ENCODE results near the gene KRTAP19-4.

DNA sequence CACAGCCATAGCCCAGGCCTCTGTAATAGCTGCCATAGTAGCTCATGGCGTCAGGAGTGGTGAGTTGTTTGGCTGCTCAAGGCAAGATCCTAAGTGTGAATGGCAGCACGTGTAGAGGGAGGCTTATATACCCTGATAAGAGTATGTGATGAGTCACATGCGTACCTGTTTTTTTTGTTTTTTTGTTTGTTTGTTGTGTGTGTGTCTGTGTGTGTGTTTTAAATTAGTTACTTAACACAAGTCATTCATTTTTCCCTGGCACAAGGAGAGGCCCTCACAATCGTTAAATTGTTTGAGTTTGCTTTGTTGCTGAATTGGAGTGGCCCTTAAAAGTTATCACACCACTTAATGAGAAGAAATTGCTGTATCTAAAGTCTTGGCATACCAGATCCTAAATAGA, at the start of gene KRTAP19-4:
- TF ChIP-seq, protein P1, sequence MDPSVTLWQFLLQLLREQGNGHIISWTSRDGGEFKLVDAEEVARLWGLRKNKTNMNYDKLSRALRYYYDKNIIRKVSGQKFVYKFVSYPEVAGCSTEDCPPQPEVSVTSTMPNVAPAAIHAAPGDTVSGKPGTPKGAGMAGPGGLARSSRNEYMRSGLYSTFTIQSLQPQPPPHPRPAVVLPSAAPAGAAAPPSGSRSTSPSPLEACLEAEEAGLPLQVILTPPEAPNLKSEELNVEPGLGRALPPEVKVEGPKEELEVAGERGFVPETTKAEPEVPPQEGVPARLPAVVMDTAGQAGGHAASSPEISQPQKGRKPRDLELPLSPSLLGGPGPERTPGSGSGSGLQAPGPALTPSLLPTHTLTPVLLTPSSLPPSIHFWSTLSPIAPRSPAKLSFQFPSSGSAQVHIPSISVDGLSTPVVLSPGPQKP (IDR thresholded peaks at IDR 0.05; ENCODE audit: borderline replicate concordance, low read depth, low read length), result no peak
- TF ChIP-seq MAFK (IDR thresholded peaks at IDR 0.05; ENCODE audit: low read depth, low read length), result no peak
- TF ChIP-seq, protein P2, sequence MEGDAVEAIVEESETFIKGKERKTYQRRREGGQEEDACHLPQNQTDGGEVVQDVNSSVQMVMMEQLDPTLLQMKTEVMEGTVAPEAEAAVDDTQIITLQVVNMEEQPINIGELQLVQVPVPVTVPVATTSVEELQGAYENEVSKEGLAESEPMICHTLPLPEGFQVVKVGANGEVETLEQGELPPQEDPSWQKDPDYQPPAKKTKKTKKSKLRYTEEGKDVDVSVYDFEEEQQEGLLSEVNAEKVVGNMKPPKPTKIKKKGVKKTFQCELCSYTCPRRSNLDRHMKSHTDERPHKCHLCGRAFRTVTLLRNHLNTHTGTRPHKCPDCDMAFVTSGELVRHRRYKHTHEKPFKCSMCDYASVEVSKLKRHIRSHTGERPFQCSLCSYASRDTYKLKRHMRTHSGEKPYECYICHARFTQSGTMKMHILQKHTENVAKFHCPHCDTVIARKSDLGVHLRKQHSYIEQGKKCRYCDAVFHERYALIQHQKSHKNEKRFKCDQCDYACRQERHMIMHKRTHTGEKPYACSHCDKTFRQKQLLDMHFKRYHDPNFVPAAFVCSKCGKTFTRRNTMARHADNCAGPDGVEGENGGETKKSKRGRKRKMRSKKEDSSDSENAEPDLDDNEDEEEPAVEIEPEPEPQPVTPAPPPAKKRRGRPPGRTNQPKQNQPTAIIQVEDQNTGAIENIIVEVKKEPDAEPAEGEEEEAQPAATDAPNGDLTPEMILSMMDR (conservative IDR thresholded peaks at IDR 0.05; ENCODE audit: low read depth, low read length), result no peak
- no peak for TF ChIP-seq BHLHE40 (IDR thresholded peaks at IDR 0.05; ENCODE audit: low read depth, low read length)
